ENCODE data around the gene CRIP1.

Gene CRIP1

GRCh38 chr14:105473033-105473676, 13.5 kb upstream of the CRIP1 start:
- Mint-ChIP-seq H3K4me1 (peaks cover 37% of the 10 kb centered on the region), H3K27ac (no peak overlapping the region), H3K4me3 (peak overlapping the region; percentile 6 to 79), H3K9me3 (peaks cover 0 to 4% of the 10 kb centered on the region in 2 donors), H3K27me3 (peaks cover 27% of the 10 kb centered on the region)
- DNase-seq = no peak
- no peak for ATAC-seq

GRCh38 chr14:105473677-105474482, 12.8 kb upstream of the CRIP1 start:
- peak overlapping the region; percentile 65 to 79 for H3K4me3 Mint-ChIP-seq
- peaks cover 37% of the 10 kb centered on the region for H3K4me1 Mint-ChIP-seq
- peaks cover 0 to 4% of the 10 kb centered on the region in 2 donors for H3K9me3 Mint-ChIP-seq
- ATAC-seq (peak; percentile 57), DNase-seq (no peak)
- peaks cover 28% of the 10 kb centered on the region for H3K27me3 Mint-ChIP-seq
- H3K27ac Mint-ChIP-seq = no peak overlapping the region

DNA sequence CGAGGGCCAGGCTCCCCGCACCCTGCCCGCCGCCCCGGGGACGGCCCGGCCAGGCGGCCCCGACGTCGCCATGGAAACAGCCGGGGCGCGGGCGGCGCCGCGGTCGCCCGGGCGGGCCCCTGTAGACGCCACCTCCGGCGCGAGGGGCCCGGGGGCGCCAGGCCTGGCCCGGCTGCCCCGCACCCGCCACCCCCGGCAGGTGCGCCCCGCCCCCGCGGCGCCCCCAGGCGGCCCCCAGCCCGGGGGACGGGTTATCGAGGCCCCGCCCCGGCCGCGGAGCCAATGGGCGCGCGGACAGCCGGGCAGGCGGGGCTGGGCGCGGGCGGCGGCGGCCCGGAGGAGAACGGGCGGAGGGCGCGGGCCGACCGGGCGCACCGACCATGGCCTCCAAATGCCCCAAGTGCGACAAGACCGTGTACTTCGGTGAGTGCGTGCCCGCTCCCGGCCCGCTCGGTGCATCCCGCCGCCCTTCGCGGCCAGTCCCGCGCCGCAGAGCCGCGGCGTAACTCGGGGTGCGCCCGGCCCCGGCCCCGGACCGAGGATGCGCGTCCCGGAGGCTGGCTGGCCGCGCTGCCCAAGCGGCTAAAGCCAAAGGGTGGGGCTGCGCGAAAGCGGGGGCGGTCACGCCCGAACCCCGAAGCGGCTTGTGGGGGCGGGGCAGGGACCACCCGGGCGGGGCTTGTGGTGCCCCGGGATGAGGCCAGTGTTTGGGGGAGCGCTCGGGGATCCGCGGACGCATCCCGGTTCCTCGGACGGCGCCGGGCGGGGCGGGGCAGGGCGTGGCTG, 12.0 kb upstream of the CRIP1 start, which contains the start of gene CRIP2:
TSS of gene CRIP2 (plus strand) at position 339 of the 786 bp plus-strand sequence. CDS start at position 381, 42 bp downstream.
- Mint-ChIP-seq H3K27ac (no peak within 1 kb of the TSS), H3K9me3 (peaks cover 0 to 4% of the 10 kb centered on the region in 2 donors), H3K4me1 (peaks cover 42% of the 10 kb centered on the region), H3K27me3 (peaks cover 36% of the 10 kb centered on the region), H3K4me3 (peak within 1 kb of the TSS; percentile 65 to 79)
- DNase-seq = no peak
- ATAC-seq = peak; percentile 24

DNA sequence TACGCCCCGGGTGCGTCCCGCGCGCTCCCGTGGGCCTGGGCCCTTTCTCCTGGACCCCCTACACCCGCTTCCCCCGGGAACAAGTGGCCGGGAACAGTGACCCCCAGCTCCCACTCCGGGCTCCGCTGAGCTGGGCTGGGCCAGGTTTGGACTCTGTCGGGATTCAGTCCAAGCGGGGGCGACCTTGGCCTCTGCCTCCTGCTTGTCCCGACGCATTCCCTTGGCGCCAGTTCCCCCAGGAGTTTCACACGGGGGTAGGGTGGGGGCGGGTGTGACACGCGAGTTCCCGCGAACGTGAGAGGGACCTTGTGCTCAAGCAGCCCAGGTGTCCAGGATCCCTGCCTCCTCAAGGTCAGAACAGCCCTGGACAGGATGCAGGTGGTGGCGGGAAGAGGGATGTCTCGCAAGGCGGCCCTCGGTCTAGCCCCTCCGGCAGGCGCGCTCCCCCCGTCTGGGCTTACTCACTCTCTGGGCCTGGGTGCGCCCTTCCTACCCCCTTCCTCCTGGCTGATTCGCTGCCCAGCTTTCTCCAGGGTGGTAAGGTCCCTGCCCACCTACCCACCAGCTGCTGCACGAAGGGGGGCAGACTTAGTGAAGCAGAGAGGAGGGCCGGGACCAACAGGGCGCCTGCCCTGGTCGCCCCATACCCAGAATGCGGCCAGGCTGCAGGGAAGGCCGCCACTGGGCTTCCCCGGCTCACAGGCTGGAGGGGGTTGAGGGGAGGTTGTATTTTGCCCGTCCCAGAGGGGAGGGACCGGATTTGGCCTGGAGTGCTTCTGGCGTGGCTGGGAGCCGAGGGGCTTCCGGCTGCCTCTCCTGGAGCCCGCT, 11.2 kb upstream of the CRIP1 start:
- Mint-ChIP-seq H3K27me3 (peaks cover 44% of the 10 kb centered on the region), H3K4me3 (peak overlapping the region in 1 of 2 donors; percentile 41), H3K9me3 (peaks cover 0 to 4% of the 10 kb centered on the region in 2 donors), H3K4me1 (peaks cover 50% of the 10 kb centered on the region), H3K27ac (no peak overlapping the region)
- ATAC-seq (no peak), DNase-seq (no peak)

GRCh38 chr14:105476097-105476830, 10.4 kb upstream of the CRIP1 start:
- Mint-ChIP-seq H3K27me3 (peaks cover 46% of the 10 kb centered on the region), H3K4me3 (peak overlapping the region in 1 of 2 donors; percentile 41), H3K4me1 (peaks cover 58% of the 10 kb centered on the region), H3K27ac (no peak overlapping the region), H3K9me3 (peaks cover 0 to 4% of the 10 kb centered on the region in 2 donors)
- no peak for DNase-seq
- ATAC-seq = no peak

DNA sequence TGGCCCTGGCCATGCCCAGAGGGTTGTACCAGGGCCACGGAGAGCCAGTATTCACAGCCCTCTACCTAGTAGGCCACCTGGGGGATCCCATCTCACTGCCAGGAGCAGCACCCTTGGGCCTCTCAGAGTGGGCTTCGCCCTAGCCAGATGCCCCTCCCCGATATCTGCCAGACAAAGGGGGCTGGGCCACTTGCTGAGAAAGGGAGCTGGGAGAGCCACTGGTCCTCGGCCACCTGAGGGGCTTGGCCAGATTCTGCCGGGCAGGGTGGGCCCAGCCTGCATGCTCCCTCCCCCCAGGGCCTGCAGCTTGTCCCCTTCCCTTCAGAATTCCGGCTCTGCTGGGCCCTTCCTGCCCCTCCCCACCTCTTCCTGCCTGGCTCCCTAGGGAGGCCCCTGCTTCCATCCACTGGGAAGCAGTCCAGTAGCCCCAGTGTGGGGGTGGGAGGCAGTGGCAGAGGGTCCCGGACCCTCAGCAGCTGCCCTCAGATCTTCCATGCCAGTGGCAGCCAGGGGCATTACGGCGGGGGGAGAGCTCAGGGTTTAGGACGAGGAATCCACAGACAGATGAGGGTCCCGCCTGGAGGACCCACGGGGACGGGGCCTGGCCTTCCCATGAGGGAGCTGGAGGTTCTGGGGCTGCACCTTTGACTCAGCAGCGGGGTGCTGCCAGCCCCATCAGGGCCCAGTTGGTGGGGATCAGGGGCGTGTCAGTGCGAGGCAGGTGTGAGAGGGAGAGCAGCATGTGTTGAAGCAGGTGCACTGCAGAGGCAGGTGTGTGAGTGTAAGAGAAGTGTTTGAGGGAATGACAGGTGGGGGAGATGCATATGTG, 9.6 kb upstream of the CRIP1 start:
- peak overlapping the region in 1 of 2 donors; percentile 88 for H3K27ac Mint-ChIP-seq
- no peak for ATAC-seq

DNA sequence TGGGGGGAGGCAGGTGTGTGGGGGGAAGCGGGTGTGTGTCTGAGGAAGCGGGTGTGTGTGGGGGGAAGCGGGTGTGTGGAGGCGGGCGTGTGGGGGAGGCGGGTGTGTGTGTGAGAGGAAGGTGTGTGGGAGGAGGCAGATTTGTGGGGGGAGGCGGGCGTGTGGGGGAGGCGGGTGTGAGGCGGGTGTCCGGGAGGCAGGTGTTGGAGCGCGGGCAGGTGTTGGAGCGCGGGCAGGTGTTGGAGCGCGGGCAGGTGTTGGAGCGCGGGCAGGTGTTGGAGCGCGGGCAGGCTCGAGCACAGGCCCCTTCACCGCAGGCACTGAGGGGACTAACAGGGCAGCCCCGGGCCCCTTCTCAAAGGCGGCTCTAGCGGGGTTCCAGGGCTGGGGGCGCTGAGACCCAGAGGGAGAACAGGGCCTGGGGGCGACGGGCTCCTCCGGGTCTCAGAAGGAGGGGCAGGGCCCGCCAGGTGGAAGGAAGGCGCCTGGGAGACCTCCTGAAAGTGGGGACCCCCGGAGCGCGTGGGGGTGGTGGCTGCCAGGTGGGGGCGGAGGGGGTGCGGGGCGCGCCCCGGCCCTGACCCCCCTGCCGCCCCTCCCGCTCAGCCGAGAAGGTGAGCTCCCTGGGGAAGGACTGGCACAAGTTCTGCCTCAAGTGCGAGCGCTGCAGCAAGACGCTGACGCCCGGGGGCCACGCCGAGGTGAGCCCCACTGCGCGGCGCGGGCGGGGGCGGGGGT, 8.9 kb upstream of the CRIP1 start:
- no peak for ATAC-seq

More for the DNA sequence above, 9.6 kb upstream of the CRIP1 start:
- Mint-ChIP-seq H3K27me3 (peaks cover 46% of the 10 kb centered on the region), H3K9me3 (peaks cover 0 to 4% of the 10 kb centered on the region in 2 donors), H3K4me3 (peak overlapping the region in 1 of 2 donors; percentile 23), H3K4me1 (peaks cover 65% of the 10 kb centered on the region)
- DNase-seq = no peak

DNA sequence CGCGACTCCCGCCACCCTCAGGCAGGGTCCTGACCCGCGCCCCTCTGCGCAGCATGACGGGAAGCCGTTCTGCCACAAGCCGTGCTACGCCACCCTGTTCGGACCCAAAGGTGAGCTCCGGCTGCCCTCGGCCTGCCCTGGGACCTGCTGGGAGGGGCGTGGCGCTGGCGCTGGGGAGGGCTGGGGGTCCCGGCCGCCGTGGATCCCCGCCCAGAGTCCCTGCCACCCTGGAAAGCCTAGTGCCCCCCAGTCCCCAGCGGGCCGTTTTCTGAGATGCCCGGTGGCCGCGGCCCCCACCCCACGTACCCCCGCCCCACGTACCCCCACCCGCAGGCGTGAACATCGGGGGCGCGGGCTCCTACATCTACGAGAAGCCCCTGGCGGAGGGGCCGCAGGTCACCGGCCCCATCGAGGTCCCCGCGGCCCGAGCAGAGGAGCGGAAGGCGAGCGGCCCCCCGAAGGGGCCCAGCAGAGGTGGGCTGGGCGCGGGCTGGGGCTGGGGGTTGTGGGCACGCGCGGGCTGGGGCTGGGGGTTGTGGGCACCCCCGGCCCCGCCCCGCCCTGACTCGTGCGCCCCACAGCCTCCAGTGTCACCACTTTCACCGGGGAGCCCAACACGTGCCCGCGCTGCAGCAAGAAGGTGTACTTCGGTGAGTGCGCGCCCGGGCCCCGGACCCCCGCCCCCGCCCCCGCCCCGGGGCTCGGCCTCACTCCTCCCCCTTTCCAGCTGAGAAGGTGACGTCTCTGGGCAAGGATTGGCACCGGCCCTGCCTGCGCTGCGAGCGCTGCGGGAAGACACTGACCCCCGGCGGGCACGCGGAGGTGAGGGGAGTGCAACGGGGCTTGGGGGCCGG, 8.1 kb upstream of the CRIP1 start:
- peaks cover 0 to 4% of the 10 kb centered on the region in 2 donors for H3K9me3 Mint-ChIP-seq
- no peak for ATAC-seq
- peaks cover 46% of the 10 kb centered on the region for H3K27me3 Mint-ChIP-seq
- DNase-seq = no peak
- no peak overlapping the region for H3K27ac Mint-ChIP-seq
- H3K4me3 Mint-ChIP-seq = no peak overlapping the region
- H3K4me1 Mint-ChIP-seq = peaks cover 77% of the 10 kb centered on the region

More for the DNA sequence above, 8.9 kb upstream of the CRIP1 start:
- no peak for DNase-seq
- Mint-ChIP-seq H3K4me3 (peak overlapping the region in 1 of 2 donors; percentile 18), H3K4me1 (peaks cover 73% of the 10 kb centered on the region), H3K27me3 (peaks cover 46% of the 10 kb centered on the region), H3K27ac (no peak overlapping the region), H3K9me3 (peaks cover 0 to 4% of the 10 kb centered on the region in 2 donors)

DNA sequence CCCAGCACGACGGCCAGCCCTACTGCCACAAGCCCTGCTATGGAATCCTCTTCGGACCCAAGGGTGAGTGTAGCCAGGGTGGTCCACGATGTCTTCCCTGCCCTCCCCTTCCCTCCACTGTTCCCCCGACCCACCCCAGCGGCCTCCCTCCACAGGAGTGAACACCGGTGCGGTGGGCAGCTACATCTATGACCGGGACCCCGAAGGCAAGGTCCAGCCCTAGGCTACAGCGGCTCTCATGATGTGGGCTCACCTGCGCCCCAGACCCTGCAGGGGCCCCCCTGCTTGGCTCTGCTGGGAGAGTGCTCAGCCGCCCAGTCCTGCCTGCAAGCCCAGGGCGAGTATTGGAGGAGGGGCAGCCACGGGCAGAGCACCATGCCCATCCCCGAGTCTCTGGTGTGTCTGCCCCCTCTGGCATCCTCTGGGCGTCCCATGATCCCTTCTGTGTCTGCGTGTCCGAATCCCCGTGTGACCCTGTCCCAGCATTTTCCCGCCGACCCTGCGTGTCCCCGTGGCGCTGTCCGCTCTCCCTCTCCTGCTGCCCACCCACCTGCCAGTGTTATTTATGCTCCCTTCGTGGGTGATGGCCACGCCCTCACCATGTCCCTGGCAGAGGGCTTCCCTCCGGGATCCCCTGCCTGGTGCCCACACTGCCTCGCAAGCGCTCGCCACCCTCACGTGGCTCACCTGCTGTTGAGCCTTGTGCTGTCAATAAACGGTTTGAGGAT, 7.1 kb upstream of the CRIP1 start:
- Mint-ChIP-seq H3K4me1 (peaks cover 81% of the 10 kb centered on the region), H3K4me3 (peak overlapping the region in 1 of 2 donors; percentile 44), H3K9me3 (peaks cover 0 to 4% of the 10 kb centered on the region in 2 donors), H3K27me3 (peaks cover 46% of the 10 kb centered on the region), H3K27ac (no peak overlapping the region)
- ATAC-seq (no peak), DNase-seq (no peak)

GRCh38 chr14:105480199-105480746, 6.4 kb upstream of the CRIP1 start:
- H3K4me1 Mint-ChIP-seq = peaks cover 88% of the 10 kb centered on the region
- no peak for ATAC-seq
- no peak overlapping the region for H3K4me3 Mint-ChIP-seq
- no peak for DNase-seq
- H3K27ac Mint-ChIP-seq = peak overlapping the region in 1 of 2 donors; percentile 65
- peaks cover 0 to 4% of the 10 kb centered on the region in 2 donors for H3K9me3 Mint-ChIP-seq
- H3K27me3 Mint-ChIP-seq = peaks cover 46% of the 10 kb centered on the region

All from stimulated activated naive CD8-positive, alpha-beta T cell treated with anti-CD3 and anti-CD28 coated beads, Interleukin-15, amount 100 ng/mL, for 72 hours (primary cell).